Measurements from ENCODE around the gene PTPRQ.

DNA sequence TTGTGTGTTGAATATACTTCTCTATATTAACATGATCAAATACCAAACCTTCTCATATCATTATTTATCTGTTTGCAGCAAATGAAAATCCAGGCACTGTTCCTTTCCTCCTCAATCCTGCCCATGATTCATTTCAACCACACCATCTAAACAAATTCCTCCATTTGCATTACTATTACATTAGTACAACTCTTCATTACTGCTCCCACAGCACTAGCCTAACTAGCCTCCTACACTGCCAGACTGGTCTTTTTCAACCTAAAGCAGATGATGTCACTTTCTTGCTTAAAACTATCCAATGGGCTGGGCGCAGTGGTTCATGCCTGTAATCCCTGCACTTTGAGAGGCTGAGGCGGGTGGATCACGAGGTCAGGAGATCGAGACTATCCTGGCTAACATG is 146.1 kb downstream of the PTPRQ start:
- no peak for TF ChIP-seq CTCF (IDR thresholded peaks at IDR 0.05; ENCODE audit: low read length)
- TF ChIP-seq EZH2 (optimal IDR thresholded peaks at IDR 0.05; ENCODE audit: low read depth, low read length): no peak

Measured in MM.1S (cell line).